Immature natural killer cell (primary cell): ENCODE data around the gene CCDC138. TPM values are rescaled to one million over a fixed set of nuclear protein-coding genes. Genes with fewer than 3 reads are reported as not detected.

Experiments
- polyA plus RNA-seq, 3 donors: library from polyadenylated mRNA; unstranded; fragments of 300-500 nt; fragmentation: Illumina TruSeq; gene quantifications; one replicate each; pipeline ENCODE4 v1.2.3, GENCODE V29; 2021

CCDC138 gene
- polyA plus RNA-seq, 3 donors from 2014 or later, result 3.4 to 5.1 (median 3.7) TPM

Other genes with a start within 250 kb of the CCDC138 start
- 10 to 100 TPM in 1 of 3 donors, 1 to 10 TPM in 2; 3.0 to 12.2 (median 3.4) TPM for gene RANBP2, start 67.3 kb upstream of the CCDC138 start, polyA plus RNA-seq
- gene EDAR, start 202.4 kb downstream of the CCDC138 start, polyA plus RNA-seq, result not detected